Uterus (tissue), 2 donors: ENCODE data around the gene MAB21L4.

Experiments used
- CTCF ChIP-seq, 4 experiments: fragments of 200-600 bp in 2 of 4; fragments of 450-650 bp in 2 of 4; sonication (generic) in 2 of 4; IDR thresholded peaks; one replicate each; pipeline ENCODE4 v1.5.1; 2016 to 2019; ENCODE audit warnings: antibody characterized with exemption in 4 of 4, mild to moderate bottlenecking in 2 of 4, moderate library complexity in 1 of 4
- POLR2A ChIP-seq, 2 donors: fragments of 450-650 bp; IDR thresholded peaks; one replicate each; pipeline ENCODE4 v1.6.1; 2016; ENCODE audit warnings: antibody characterized with exemption in 2 of 2, mild to moderate bottlenecking in 1 of 2, moderate library complexity in 1 of 2

GRCh38 chr2:240906911-240907590 lies 11.1 kb upstream of the MAB21L4 start:
- TF ChIP-seq CTCF (IDR thresholded peaks at IDR 0.05) (no peak), POLR2A (IDR thresholded peaks at IDR 0.05) (no peak)
